Gastrocnemius medialis (tissue), 4 donors: ENCODE data around the gene SND1. TPM values are rescaled to one million over a fixed set of nuclear protein-coding genes. Genes with fewer than 3 reads are reported as not detected.
A peak's percentile ranks its signal among the peaks of the same experiment; 100 is the strongest.

ENCODE experiments used
- ATAC-seq, 2 donors: fragments of 150-250 bp; one replicate each; pipeline ENCODE4 v1.9.1; 2016
- DNase-seq, 2 donors: peaks; one replicate each; pipeline ENCODE4 v3.0.0-alpha.2; 2019
- H3K27ac ChIP-seq, 4 donors: fragments of 200-600 bp; sonication (generic); 1 replicate in 1 of 4; 2 replicates in 3 of 4; pipeline ENCODE4 v1.5.1; 2016 to 2018; ENCODE audit warnings: mild to moderate bottlenecking in 2 of 4, moderate library complexity in 1 of 4
- H3K27me3 ChIP-seq, 3 donors: fragments of 200-600 bp; sonication (generic) in 2 of 3; 1 replicate in 1 of 3; 2 replicates in 2 of 3; pipeline versions ENCODE4 v1.5.1 to v1.6.0; 2016 to 2019; ENCODE audit warnings: mild to moderate bottlenecking in 1 of 3, moderate library complexity in 1 of 3
- H3K36me3 ChIP-seq, 2 donors: fragments of 200-600 bp; sonication (generic) in 1 of 2; one replicate each; pipeline ENCODE4 v1.5.1; 2017 to 2018
- H3K4me1 ChIP-seq, 2 donors: fragments of 200-600 bp; sonication (generic) in 1 of 2; one replicate each; pipeline ENCODE4 v1.5.1; 2016 to 2017; ENCODE audit warnings: mild to moderate bottlenecking in 2 of 2
- H3K4me3 ChIP-seq, 4 donors: fragments of 200-600 bp; sonication (generic) in 3 of 4; 1 replicate in 1 of 4; 2 replicates in 3 of 4; pipeline ENCODE4 v1.5.1; 2016 to 2019; ENCODE audit warnings: mild to moderate bottlenecking in 2 of 4
- H3K9me3 ChIP-seq, 3 donors: fragments of 200-600 bp; sonication (generic) in 2 of 3; 1 replicate in 1 of 3; 2 replicates in 2 of 3; pipeline ENCODE4 v1.5.1; 2016 to 2019
- POLR2A ChIP-seq, 2 donors: fragments of 450-650 bp; IDR thresholded peaks; one replicate each; pipeline ENCODE4 v1.6.1; 2017; ENCODE audit warnings: antibody characterized with exemption in 2 of 2, mild to moderate bottlenecking in 2 of 2, moderate library complexity in 2 of 2
- in situ Hi-C, 4 donors: fragments of 200-750 bp; cut with MboI; loops; one replicate each; pipeline versions ENCODE4 v1.15.0 to v1.8.0; 2017; ENCODE audit warnings: low sequenced_read_pairs in 4 of 4
- intact Hi-C: fragments of 100-400 bp; cut with DNase I; formaldehyde crosslinking; loops from one replicate; pipeline ENCODE4 v1.15.1; 2023; ENCODE audit warnings: low total_unique reads
- total RNA-seq, 4 donors: library from RNA; depleted of rRNA; stranded (reverse); fragments of >200 nt; gene quantifications; one replicate each; pipeline versions ENCODE4 v1.1.0 to v1.2.3, GENCODE V29; 2016
- TF ChIP-seq, protein P1 (sequence below), 5 experiments: fragments of 450-650 bp in 3 of 5; fragments of 200-600 bp in 2 of 5; sonication (generic) in 2 of 5; IDR thresholded peaks in 4 of 5; conservative IDR thresholded peaks in 1 of 5; 1 replicate in 4 of 5; 2 replicates in 1 of 5; pipeline ENCODE4 v1.5.1; 2016 to 2019; ENCODE audit warnings: antibody characterized with exemption in 5 of 5, mild to moderate bottlenecking in 3 of 5, moderate library complexity in 3 of 5

SND1 gene
- total RNA-seq, 4 donors from 2014 or later = 30.4 to 73.0 (median 50.3) TPM

DNA sequence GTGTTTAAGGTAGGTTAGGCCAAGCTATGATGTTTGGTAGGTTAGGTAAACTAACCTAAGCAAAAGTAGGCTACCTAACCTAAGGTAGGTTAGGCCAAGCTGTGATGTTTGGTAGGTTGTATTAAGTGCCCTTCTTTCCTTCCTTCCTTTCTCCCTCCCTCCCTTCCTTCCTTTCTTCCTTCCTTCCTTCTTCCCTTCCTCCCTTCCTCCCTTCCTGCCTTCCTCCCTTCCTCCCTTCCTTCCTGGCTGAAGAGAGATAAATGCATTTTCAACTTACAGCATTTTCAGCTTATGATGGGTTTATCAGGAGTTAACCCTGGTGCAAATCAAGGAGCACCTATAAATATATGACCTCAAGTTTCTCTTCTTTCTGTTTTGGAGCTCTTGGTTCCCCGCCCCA, 56.2 kb downstream of the SND1 start:
- Histone ChIP-seq H3K27ac (no peak overlapping the region), H3K4me3 (no peak overlapping the region), H3K27me3 (no peaks in the 10 kb centered on the region), H3K36me3 (peaks cover 0 to 34% of the 10 kb centered on the region in 2 donors), H3K4me1 (no peaks in the 10 kb centered on the region), H3K9me3 (no peaks in the 10 kb centered on the region)
- TF ChIP-seq, protein P1, sequence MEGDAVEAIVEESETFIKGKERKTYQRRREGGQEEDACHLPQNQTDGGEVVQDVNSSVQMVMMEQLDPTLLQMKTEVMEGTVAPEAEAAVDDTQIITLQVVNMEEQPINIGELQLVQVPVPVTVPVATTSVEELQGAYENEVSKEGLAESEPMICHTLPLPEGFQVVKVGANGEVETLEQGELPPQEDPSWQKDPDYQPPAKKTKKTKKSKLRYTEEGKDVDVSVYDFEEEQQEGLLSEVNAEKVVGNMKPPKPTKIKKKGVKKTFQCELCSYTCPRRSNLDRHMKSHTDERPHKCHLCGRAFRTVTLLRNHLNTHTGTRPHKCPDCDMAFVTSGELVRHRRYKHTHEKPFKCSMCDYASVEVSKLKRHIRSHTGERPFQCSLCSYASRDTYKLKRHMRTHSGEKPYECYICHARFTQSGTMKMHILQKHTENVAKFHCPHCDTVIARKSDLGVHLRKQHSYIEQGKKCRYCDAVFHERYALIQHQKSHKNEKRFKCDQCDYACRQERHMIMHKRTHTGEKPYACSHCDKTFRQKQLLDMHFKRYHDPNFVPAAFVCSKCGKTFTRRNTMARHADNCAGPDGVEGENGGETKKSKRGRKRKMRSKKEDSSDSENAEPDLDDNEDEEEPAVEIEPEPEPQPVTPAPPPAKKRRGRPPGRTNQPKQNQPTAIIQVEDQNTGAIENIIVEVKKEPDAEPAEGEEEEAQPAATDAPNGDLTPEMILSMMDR (IDR thresholded peaks at IDR 0.05 in 4 of 5, conservative IDR thresholded peaks at IDR 0.05 in 1 of 5) = no peak
- TF ChIP-seq POLR2A (IDR thresholded peaks at IDR 0.05) = no peak
- no peak for ATAC-seq
- intact Hi-C loops (loop anchor here (1.0 to 5.0 kb wide), 3 partner anchors 324 to 501 kb away; partner anchors contain the start of gene LRRC4), in situ Hi-C loops (loop anchor here in 1 of 4 donors (10.0 kb wide), 1 partner anchor 497 kb away; no protein-coding TSS in a partner anchor)
- DNase-seq = no peak

DNA sequence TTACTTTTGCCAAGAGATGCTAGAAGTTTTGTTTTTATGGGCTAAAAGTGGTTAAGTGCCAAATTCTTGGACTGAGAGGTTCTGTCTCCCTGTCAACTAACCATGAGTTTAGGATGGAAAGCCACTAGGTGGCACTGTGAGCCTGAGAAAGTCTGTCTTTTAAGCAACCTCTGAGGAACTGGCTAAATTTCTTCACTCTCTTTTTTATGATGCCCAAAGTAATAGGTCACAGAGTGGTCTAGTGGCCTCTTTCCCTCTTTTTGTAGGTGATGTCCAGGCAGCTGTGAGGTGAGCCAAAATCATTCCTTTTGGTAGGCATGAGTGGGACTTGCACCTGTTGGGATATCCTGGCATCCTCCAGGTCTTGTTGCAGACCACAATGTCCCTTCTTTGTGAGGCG, 56.8 kb downstream of the SND1 start:
- intact Hi-C loops = loop anchor here (1.0 to 5.0 kb wide), 3 partner anchors 324 to 501 kb away; partner anchors contain the start of gene LRRC4
- DNase-seq (peak; percentile 38 to 53), ATAC-seq (peak; percentile 73 to 85)
- Histone ChIP-seq H3K4me1 (peaks cover 0 to 4% of the 10 kb centered on the region in 2 donors), H3K4me3 (no peak overlapping the region), H3K27ac (no peak overlapping the region), H3K36me3 (peaks cover 0 to 28% of the 10 kb centered on the region in 2 donors), H3K9me3 (no peaks in the 10 kb centered on the region), H3K27me3 (no peaks in the 10 kb centered on the region)
- TF ChIP-seq, protein P1 (IDR thresholded peaks at IDR 0.05 in 4 of 5, conservative IDR thresholded peaks at IDR 0.05 in 1 of 5) = peak; percentile 57 to 77 (median 71)
- TF ChIP-seq POLR2A (IDR thresholded peaks at IDR 0.05) = no peak
- in situ Hi-C loops = loop anchor here in 1 of 4 donors (10.0 kb wide), 1 partner anchor 496 kb away; no protein-coding TSS in a partner anchor

DNA sequence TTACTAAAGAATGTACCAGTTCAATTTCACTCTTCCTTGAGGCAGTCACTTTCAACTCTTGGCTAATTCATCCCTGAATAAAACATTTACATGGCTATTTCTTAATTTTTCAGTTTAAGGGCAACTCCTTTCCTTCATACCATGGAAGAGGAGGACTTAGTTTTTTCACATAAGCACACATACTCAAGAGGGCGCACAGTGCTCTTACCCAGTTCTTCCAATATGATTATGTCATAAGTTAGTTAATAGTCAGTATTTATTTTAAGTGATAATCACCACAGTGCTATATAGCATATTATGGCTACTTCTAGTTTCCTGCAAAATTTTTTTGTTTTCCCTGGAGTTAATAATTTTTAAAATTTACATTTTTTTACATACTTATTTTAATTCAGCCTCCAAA, 58.6 kb downstream of the SND1 start:
- H3K27ac ChIP-seq = no peak overlapping the region
- peaks cover 0 to 4% of the 10 kb centered on the region in 2 donors for H3K4me1 ChIP-seq
- no peaks in the 10 kb centered on the region for H3K9me3 ChIP-seq
- H3K27me3 ChIP-seq = no peaks in the 10 kb centered on the region
- DNase-seq (no peak), ATAC-seq (no peak)
- no peak overlapping the region for H3K4me3 ChIP-seq
- in situ Hi-C loops (loop anchor here in 3 of 4 donors (5.0 to 10.0 kb wide), 3 partner anchors 494 to 502 kb away; no protein-coding TSS in a partner anchor), intact Hi-C loops (no loop called here)
- TF ChIP-seq, protein P1 (IDR thresholded peaks at IDR 0.05 in 4 of 5, conservative IDR thresholded peaks at IDR 0.05 in 1 of 5) = no peak
- TF ChIP-seq POLR2A (IDR thresholded peaks at IDR 0.05) = no peak
- H3K36me3 ChIP-seq = peaks cover 0 to 12% of the 10 kb centered on the region in 2 donors

DNA sequence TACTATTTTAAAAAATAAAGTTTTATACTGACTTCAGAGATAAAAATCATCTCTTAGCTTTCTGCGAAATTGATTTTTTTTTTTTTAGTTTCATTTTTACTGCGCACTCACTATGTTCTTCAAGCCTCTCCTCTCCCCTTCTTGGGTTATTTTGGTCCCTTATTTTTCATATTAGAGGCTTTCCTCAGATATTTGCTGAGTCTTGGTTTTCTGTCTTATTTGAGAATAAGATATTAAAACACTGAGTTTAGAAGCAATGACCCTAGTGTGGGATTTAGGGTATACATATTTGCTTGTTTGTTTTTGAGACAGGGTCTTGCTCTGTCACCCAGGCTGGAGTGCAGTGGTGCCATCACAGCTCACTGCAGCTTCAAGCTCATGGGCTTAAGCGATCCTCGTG, 59.9 kb downstream of the SND1 start:
- TF ChIP-seq POLR2A (IDR thresholded peaks at IDR 0.05) = no peak
- TF ChIP-seq, protein P1 (IDR thresholded peaks at IDR 0.05 in 4 of 5, conservative IDR thresholded peaks at IDR 0.05 in 1 of 5) = no peak
- no peak overlapping the region for H3K4me3 ChIP-seq
- ATAC-seq = no peak
- peaks cover 0 to 11% of the 10 kb centered on the region in 2 donors for H3K36me3 ChIP-seq
- intact Hi-C loops (no loop called here), in situ Hi-C loops (loop anchor here in 3 of 4 donors (5.0 to 10.0 kb wide), 3 partner anchors 493 to 500 kb away; no protein-coding TSS in a partner anchor)
- no peak for DNase-seq
- H3K27me3 ChIP-seq = no peaks in the 10 kb centered on the region
- no peak overlapping the region for H3K27ac ChIP-seq
- no peaks in the 10 kb centered on the region for H3K9me3 ChIP-seq
- H3K4me1 ChIP-seq = peaks cover 0 to 4% of the 10 kb centered on the region in 2 donors
